ENCODE results near the gene WWTR1.

DNA sequence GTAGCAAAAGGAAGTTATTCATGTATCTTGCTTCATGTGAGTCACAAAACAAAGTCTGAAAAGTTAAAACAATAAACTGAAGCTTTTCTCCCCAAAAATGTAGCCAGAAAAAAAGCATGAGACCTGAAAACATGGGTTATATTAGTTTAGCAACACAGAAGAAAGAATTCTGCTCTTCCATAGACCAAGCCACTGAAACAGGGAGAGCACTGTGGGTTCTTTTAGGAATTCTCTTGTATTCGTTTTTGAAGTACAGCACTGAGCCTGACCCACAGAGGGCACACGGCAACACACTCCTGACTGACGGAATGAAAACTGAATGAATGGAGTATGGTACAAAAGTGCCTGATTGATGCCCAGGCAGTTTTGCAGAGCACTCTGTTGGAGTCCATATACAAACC, 116.7 kb downstream of the WWTR1 start:
- TF ChIP-seq, protein P1, sequence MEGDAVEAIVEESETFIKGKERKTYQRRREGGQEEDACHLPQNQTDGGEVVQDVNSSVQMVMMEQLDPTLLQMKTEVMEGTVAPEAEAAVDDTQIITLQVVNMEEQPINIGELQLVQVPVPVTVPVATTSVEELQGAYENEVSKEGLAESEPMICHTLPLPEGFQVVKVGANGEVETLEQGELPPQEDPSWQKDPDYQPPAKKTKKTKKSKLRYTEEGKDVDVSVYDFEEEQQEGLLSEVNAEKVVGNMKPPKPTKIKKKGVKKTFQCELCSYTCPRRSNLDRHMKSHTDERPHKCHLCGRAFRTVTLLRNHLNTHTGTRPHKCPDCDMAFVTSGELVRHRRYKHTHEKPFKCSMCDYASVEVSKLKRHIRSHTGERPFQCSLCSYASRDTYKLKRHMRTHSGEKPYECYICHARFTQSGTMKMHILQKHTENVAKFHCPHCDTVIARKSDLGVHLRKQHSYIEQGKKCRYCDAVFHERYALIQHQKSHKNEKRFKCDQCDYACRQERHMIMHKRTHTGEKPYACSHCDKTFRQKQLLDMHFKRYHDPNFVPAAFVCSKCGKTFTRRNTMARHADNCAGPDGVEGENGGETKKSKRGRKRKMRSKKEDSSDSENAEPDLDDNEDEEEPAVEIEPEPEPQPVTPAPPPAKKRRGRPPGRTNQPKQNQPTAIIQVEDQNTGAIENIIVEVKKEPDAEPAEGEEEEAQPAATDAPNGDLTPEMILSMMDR (conservative IDR thresholded peaks at IDR 0.05; ENCODE audit: low read depth, low read length): no peak; the same call in 1 of the 2 replicates
- TF ChIP-seq EZH2phosphoT487 (IDR thresholded peaks at IDR 0.05; ENCODE audit: borderline replicate concordance, low read length) (no peak), EZH2 (IDR thresholded peaks at IDR 0.05; ENCODE audit: low read length, unreplicated experiment) (no peak)

Measured in PC-3 (cell line).